ENCODE results near the gene SHISA2. TPM values are rescaled to one million over a fixed set of nuclear protein-coding genes. Genes with fewer than 3 reads are reported as not detected.

The SHISA2 gene
- total RNA-seq, 3 donors from 2014 or later (not counting 1 experiment from before 2014, with no cell fraction given) = 0.11 TPM; not detected in 2

GRCh38 chr13:26053418-26053980 is 1.7 kb upstream of the SHISA2 start:
- WGBS (ENCODE audit: insufficient coverage) = 83% methylated on average over 6 of the region's 6 CpGs
- peaks cover 22% of the 10 kb centered on the region for H3K27me3 ChIP-seq (ENCODE audit: control insufficient read depth, insufficient read depth, low read length)

GRCh38 chr13:26052337-26052736 is 521 bp upstream of the SHISA2 start:
- no peaks in the 10 kb centered on the region for H3K9me3 ChIP-seq (ENCODE audit: control insufficient read depth, insufficient read depth, low read length)
- Mint-ChIP-seq H3K27ac (no peak overlapping the region), H3K27me3 (ENCODE audit: low read depth in 2 of 2) (peaks cover 39 to 62% of the 10 kb centered on the region in 2 donors), H3K9me3 (no peaks in the 10 kb centered on the region), H3K4me3 (peak overlapping the region; percentile 55), H3K4me1 (peaks cover 0 to 8% of the 10 kb centered on the region in 2 donors), H3K36me3 (no peaks in the 10 kb centered on the region)
- no peaks in the 10 kb centered on the region for H3K36me3 ChIP-seq (ENCODE audit: control insufficient read depth, insufficient read depth, low read length)
- WGBS (ENCODE audit: insufficient coverage) = 58% methylated on average over 10 of the region's 10 CpGs
- no peak for ATAC-seq
- DNase-seq = no peak
- H3K4me3 ChIP-seq (ENCODE audit: low read length) = no peak overlapping the region
- no peak for TF ChIP-seq CTCF (IDR thresholded peaks at IDR 0.05)
- peaks cover 24% of the 10 kb centered on the region for H3K27me3 ChIP-seq (ENCODE audit: control insufficient read depth, insufficient read depth, low read length)
- no peak overlapping the region for H3K27ac ChIP-seq (ENCODE audit: low read length)
- H3K4me1 ChIP-seq (ENCODE audit: control insufficient read depth, insufficient read depth, low read length) = peaks cover 11% of the 10 kb centered on the region
- intact Hi-C loops (cut with micrococcal nuclease) = no loop called here

More at GRCh38 chr13:26053418-26053980, 1.7 kb upstream of the SHISA2 start:
- Mint-ChIP-seq H3K27ac (no peak overlapping the region), H3K36me3 (no peaks in the 10 kb centered on the region), H3K27me3 (ENCODE audit: low read depth in 2 of 2) (peaks cover 35 to 63% of the 10 kb centered on the region in 2 donors), H3K9me3 (no peaks in the 10 kb centered on the region), H3K4me3 (no peak overlapping the region), H3K4me1 (peaks cover 0 to 8% of the 10 kb centered on the region in 2 donors)
- no peak overlapping the region for H3K4me3 ChIP-seq (ENCODE audit: low read length)
- no peak for DNase-seq
- peaks cover 11% of the 10 kb centered on the region for H3K4me1 ChIP-seq (ENCODE audit: control insufficient read depth, insufficient read depth, low read length)
- H3K36me3 ChIP-seq (ENCODE audit: control insufficient read depth, insufficient read depth, low read length) = no peaks in the 10 kb centered on the region
- no peak for TF ChIP-seq CTCF (IDR thresholded peaks at IDR 0.05)
- intact Hi-C loops (cut with micrococcal nuclease) = no loop called here
- no peak for ATAC-seq
- no peak overlapping the region for H3K27ac ChIP-seq (ENCODE audit: low read length)
- no peaks in the 10 kb centered on the region for H3K9me3 ChIP-seq (ENCODE audit: control insufficient read depth, insufficient read depth, low read length)

- H3K4me1 Mint-ChIP-seq = peaks cover 0 to 8% of the 10 kb centered on the region in 2 donors
- H3K27me3 ChIP-seq (ENCODE audit: control insufficient read depth, insufficient read depth, low read length) = peaks cover 24% of the 10 kb centered on the region
- no peak overlapping the region for H3K4me3 ChIP-seq (ENCODE audit: low read length)
- H3K9me3 Mint-ChIP-seq = no peaks in the 10 kb centered on the region
- no peaks in the 10 kb centered on the region for H3K36me3 Mint-ChIP-seq
- ATAC-seq (peak in 1 of 3 donors; percentile 26), DNase-seq (no peak)
- intact Hi-C loops (cut with micrococcal nuclease) = no loop called here
- H3K27me3 Mint-ChIP-seq (ENCODE audit: low read depth in 2 of 2) = peaks cover 46 to 69% of the 10 kb centered on the region in 2 donors
- no peak for TF ChIP-seq CTCF (IDR thresholded peaks at IDR 0.05)
- H3K4me3 Mint-ChIP-seq = peak overlapping the region; percentile 50
- WGBS (ENCODE audit: insufficient coverage) = 5% methylated on average over 45 of the region's 45 CpGs
- H3K27ac Mint-ChIP-seq = no peak overlapping the region
- H3K4me1 ChIP-seq (ENCODE audit: control insufficient read depth, insufficient read depth, low read length) = peaks cover 11% of the 10 kb centered on the region
- no peaks in the 10 kb centered on the region for H3K36me3 ChIP-seq (ENCODE audit: control insufficient read depth, insufficient read depth, low read length)
- no peak overlapping the region for H3K27ac ChIP-seq (ENCODE audit: low read length)
- H3K9me3 ChIP-seq (ENCODE audit: control insufficient read depth, insufficient read depth, low read length) = no peaks in the 10 kb centered on the region
Measured at GRCh38 chr13:26051231-26051656, 572 bp downstream of the SHISA2 start.

Measured in natural killer cell (primary cell).